HepG2 (cell line): ENCODE data around the gene HOXC10. TPM values are rescaled to one million over a fixed set of nuclear protein-coding genes. Genes with fewer than 3 reads are reported as not detected.

Source experiments
- ATF2 ChIP-seq: sonication (generic); formaldehyde crosslinking; IDR thresholded peaks from 2 replicates; pipeline ENCODE4 v1.4.0; 2020; ENCODE audit warnings: missing genetic modification reagents
- BCL3 ChIP-seq: sonication (generic); formaldehyde crosslinking; IDR thresholded peaks from 2 replicates; pipeline ENCODE4 v1.5.1; 2020; ENCODE audit warnings: mild to moderate bottlenecking, missing genetic modification reagents, moderate library complexity
- BORCS8-MEF2B ChIP-seq: sonication (generic); formaldehyde crosslinking; IDR thresholded peaks from 2 replicates; pipeline ENCODE4 v1.8.0; 2022; ENCODE audit warnings: mild to moderate bottlenecking, missing genetic modification reagents
- KLF6 ChIP-seq: IDR thresholded peaks from 2 replicates; pipeline ENCODE4 v1.8.0; 2016; ENCODE audit warnings: missing biosample characterization, missing genetic modification reagents
- MAX ChIP-seq: IDR thresholded peaks from 2 replicates; pipeline ENCODE4 v1.6.1; 2012; ENCODE audit warnings: inconsistent platforms
- RARG ChIP-seq: sonication (generic); formaldehyde crosslinking; IDR thresholded peaks from 2 replicates; pipeline ENCODE4 v1.4.0; 2020; ENCODE audit warnings: low read depth, mild to moderate bottlenecking, missing genetic modification reagents
- RBM22 ChIP-seq: fragments of 200-400 bp; formaldehyde crosslinking; optimal IDR thresholded peaks from 2 replicates; pipeline ENCODE3; 2017; ENCODE audit warnings: mild to moderate bottlenecking, low read length, moderate library complexity
- REPIN1 ChIP-seq: sonication (generic); formaldehyde crosslinking; IDR thresholded peaks from 2 replicates; pipeline ENCODE4 v1.8.0; 2022; ENCODE audit warnings: missing genetic modification reagents, low read depth, mild to moderate bottlenecking, borderline replicate concordance
- REST ChIP-seq, 2 experiments: IDR thresholded peaks; 2 replicates each; pipeline ENCODE4 v1.6.1; 2011 to 2012; ENCODE audit warnings: low read length in 2 of 2, borderline replicate concordance in 1 of 2, low read depth in 1 of 2, mild to moderate bottlenecking in 1 of 2, moderate library complexity in 1 of 2
- RFX1 ChIP-seq: fragments of 450-650 bp; IDR thresholded peaks from 2 replicates; pipeline ENCODE4 v1.6.1; 2017
- ZEB1 ChIP-seq: IDR thresholded peaks from 2 replicates; pipeline ENCODE4 v1.6.1; 2012; ENCODE audit warnings: mild to moderate bottlenecking, low read depth, inconsistent platforms; ENCODE audit not compliant: insufficient replicate concordance
- ZFP36 ChIP-seq: fragments of 150-350 bp; IDR thresholded peaks from 2 replicates; pipeline ENCODE4 v1.6.1; 2018; ENCODE audit warnings: borderline replicate concordance, low read length, low read depth; ENCODE audit not compliant: partially characterized antibody
- ZNF264 ChIP-seq: sonication (generic); formaldehyde crosslinking; IDR thresholded peaks from 2 replicates; pipeline ENCODE4 v1.4.0; 2020; ENCODE audit warnings: missing genetic modification reagents
- ZNF3 ChIP-seq: IDR thresholded peaks from 2 replicates; pipeline ENCODE4 v1.7.0; 2017; ENCODE audit warnings: inconsistent platforms
- ZNF441 ChIP-seq: sonication (generic); formaldehyde crosslinking; IDR thresholded peaks from 2 replicates; pipeline ENCODE4 v1.7.0; 2021; ENCODE audit warnings: missing genetic modification reagents, borderline replicate concordance
- ZNF576 ChIP-seq: sonication (generic); formaldehyde crosslinking; IDR thresholded peaks from 2 replicates; pipeline ENCODE4 v1.4.0; 2020; ENCODE audit warnings: mild to moderate bottlenecking, missing genetic modification reagents
- ZNF710 ChIP-seq: sonication (generic); formaldehyde crosslinking; IDR thresholded peaks from 2 replicates; pipeline ENCODE4 v1.5.0; 2020; ENCODE audit warnings: mild to moderate bottlenecking, missing genetic modification reagents, borderline replicate concordance
- polyA plus RNA-seq, 8 experiments: library from polyadenylated mRNA; depleted of rRNA in 3 of 8; stranded (reverse) in 7 of 8; unstranded in 1 of 8; fragments of >200 nt; fragmentation: Illumina TruSeq in 4 of 8; extraction: Trizol in 4 of 8; gene quantifications; 2 replicates each; pipeline versions ENCODE4 v1.2.1 to v1.2.3, GENCODE V29; 2011 to 2016; ENCODE audit warnings: low read depth in 4 of 8, missing spikeins in 1 of 8, mixed read lengths in 1 of 8; ENCODE audit not compliant: insufficient read depth in 1 of 8
- total RNA-seq, 5 experiments: library from RNA; depleted of rRNA; stranded (reverse); fragments of >200 nt; fragmentation: Illumina TruSeq; extraction: Trizol; gene quantifications; 2 replicates each; pipeline ENCODE4 v1.2.3, GENCODE V29; 2016; ENCODE audit warnings: low read depth in 1 of 5

Gene HOXC10
- total and polyA plus RNA-seq, 2 of the 13 experiments (the other 11 are each of a cell fraction or from before 2014, with no cell fraction given) = not detected

- TF ChIP-seq ZNF710 (CRISPR knock-in tag) (no peak), ZNF264 (CRISPR knock-in tag) (no peak), MAX (no peak), ZNF441 (CRISPR knock-in tag) (no peak), KLF6 (CRISPR knock-in tag) (no peak), ZEB1 (no peak), REPIN1 (CRISPR knock-in tag) (no peak), ZNF576 (no peak), BCL3 (CRISPR knock-in tag) (no peak), ZFP36 (no peak), RARG (CRISPR knock-in tag) (no peak), REST (IDR thresholded peaks at IDR 0.05; ENCODE audit: borderline replicate concordance in 1 of 2, low read depth in 1 of 2, low read length in 2 of 2) (no peak), ZNF3 (CRISPR knock-in tag) (no peak), ATF2 (CRISPR knock-in tag) (no peak), RFX1 (no peak), BORCS8-MEF2B (no peak), RBM22 (no peak)
Observed at GRCh38 chr12:54037360-54038283, 52.7 kb downstream of the HOXC10 start (continued).
